Esophagus muscularis mucosa (tissue), 3 donors: ENCODE results near the gene CPSF3.

Experiments
- CTCF ChIP-seq, 3 experiments: fragments of 200-600 bp in 2 of 3; fragments of 450-650 bp in 1 of 3; sonication (generic) in 2 of 3; IDR thresholded peaks; one replicate each; pipeline ENCODE4 v1.5.1; 2017 to 2019; ENCODE audit warnings: antibody characterized with exemption in 3 of 3, mild to moderate bottlenecking in 2 of 3, moderate library complexity in 1 of 3
- POLR2A ChIP-seq: fragments of 450-650 bp; IDR thresholded peaks from one replicate; pipeline ENCODE4 v1.6.1; 2017; ENCODE audit warnings: antibody characterized with exemption, moderate library complexity, mild to moderate bottlenecking, low read depth

- no peak for TF ChIP-seq CTCF (IDR thresholded peaks at IDR 0.05)
- TF ChIP-seq POLR2A: no peak
Observed at GRCh38 chr2:9519250-9519649, 95.8 kb downstream of the CPSF3 start.
